Transverse colon (tissue), 4 donors: ENCODE results near the gene MRPL48. TPM values are rescaled to one million over a fixed set of nuclear protein-coding genes. Genes with fewer than 3 reads are reported as not detected.

Experiments
- DNase-seq: peaks from one replicate; pipeline ENCODE4 v3.0.0-alpha.2; 2019
- H3K27ac ChIP-seq, 4 donors: fragments of 200-600 bp; sonication (generic); 2 replicates each; pipeline ENCODE4 v1.5.1; 2016 to 2018; ENCODE audit warnings: inconsistent platforms in 4 of 4
- H3K27me3 ChIP-seq: fragments of 200-600 bp; sonication (generic); 2 replicates; pipeline ENCODE4 v1.5.1; 2017; ENCODE audit warnings: inconsistent platforms
- H3K36me3 ChIP-seq, 4 donors: fragments of 200-600 bp; sonication (generic); 2 replicates each; pipeline ENCODE4 v1.5.1; 2017 to 2019; ENCODE audit warnings: inconsistent platforms in 4 of 4
- H3K4me1 ChIP-seq, 4 donors: fragments of 200-600 bp; sonication (generic); 2 replicates each; pipeline ENCODE4 v1.5.1; 2017 to 2020; ENCODE audit warnings: inconsistent platforms in 4 of 4
- H3K4me3 ChIP-seq, 4 donors: fragments of 200-600 bp; sonication (generic); 1 replicate in 1 of 4; 2 replicates in 3 of 4; pipeline versions ENCODE4 v1.5.1 to v1.6.1; 2017 to 2019; ENCODE audit warnings: inconsistent platforms in 4 of 4
- H3K9me3 ChIP-seq, 2 donors: fragments of 200-600 bp; sonication (generic); 2 replicates each; pipeline ENCODE4 v1.5.1; 2017 to 2019; ENCODE audit warnings: inconsistent platforms in 2 of 2
- CTCF ChIP-seq, 5 experiments: fragments of 200-600 bp in 3 of 5; fragments of 450-650 bp in 2 of 5; sonication (generic) in 3 of 5; IDR thresholded peaks; 1 replicate in 2 of 5; 2 replicates in 3 of 5; pipeline ENCODE4 v1.5.1; 2016 to 2017; ENCODE audit warnings: antibody characterized with exemption in 5 of 5, inconsistent platforms in 3 of 5, mild to moderate bottlenecking in 2 of 5, moderate library complexity in 1 of 5
- EP300 ChIP-seq: sonication (generic); formaldehyde crosslinking; IDR thresholded peaks from one replicate; pipeline ENCODE4 v1.6.1; 2017; ENCODE audit warnings: antibody characterized with exemption, low read depth
- POLR2A ChIP-seq: fragments of 450-650 bp; IDR thresholded peaks from one replicate; pipeline ENCODE4 v1.6.1; 2016; ENCODE audit warnings: antibody characterized with exemption, mild to moderate bottlenecking, moderate library complexity
- POLR2AphosphoS5 ChIP-seq, 3 donors: sonication (generic); formaldehyde crosslinking; IDR thresholded peaks; one replicate each; pipeline ENCODE4 v1.6.1; 2016; ENCODE audit warnings: antibody characterized with exemption in 3 of 3
- WGBS, 2 donors: methylation state at CpG; one replicate each; pipeline ENCODE4 v1.1.5; 2018; ENCODE audit warnings: low coverage in 1 of 2; 5-methylcytosine and 5-hydroxymethylcytosine counted together
- in situ Hi-C, 4 donors: fragments of 200-750 bp; cut with MboI; loops; one replicate each; pipeline versions ENCODE4 v1.15.0 to v1.15.1; 2017; ENCODE audit warnings: low sequenced_read_pairs in 3 of 4, low pct_ligation_motif_present in 1 of 4, low pct_unique_long_range_greater_than_20kb in 1 of 4
- intact Hi-C: fragments of 100-400 bp; cut with DNase I; formaldehyde crosslinking; loops from one replicate; pipeline ENCODE4 v1.15.1; 2023; ENCODE audit warnings: low total_unique reads
- total RNA-seq, 4 donors: library from RNA; depleted of rRNA; stranded (reverse); fragments of >200 nt; gene quantifications; one replicate each; pipeline ENCODE4 v1.1.0, GENCODE V29; 2016

MRPL48 gene
- total RNA-seq, 4 donors from 2014 or later, result 10.5 to 21.1 (median 21.0) TPM; not detected in 1

- H3K27me3 ChIP-seq, result no peaks in the 10 kb centered on the region
- no peaks in the 10 kb centered on the region for H3K9me3 ChIP-seq
- no peak for DNase-seq
- in situ Hi-C loops (no loop called here), intact Hi-C loops (no loop called here)
- no peaks in the 10 kb centered on the region for H3K36me3 ChIP-seq
- peak overlapping the region; percentile 86 to 98 (median 90) for H3K4me3 ChIP-seq
- H3K4me1 ChIP-seq, result peaks cover 6 to 50% (median 20%) of the 10 kb centered on the region in 4 donors
- H3K27ac ChIP-seq, result peak overlapping the region; percentile 94 to 100 (median 98)
- WGBS, 2 donors, result 0 to 2% methylated on average over 4 to 8 of the region's 8 CpGs
- TF ChIP-seq POLR2AphosphoS5 (IDR thresholded peaks at IDR 0.05) (no peak), POLR2A (no peak), CTCF (IDR thresholded peaks at IDR 0.05) (peak in 3 of 5 experiments; percentile 26 to 59 (median 37)), EP300 (no peak)
These were observed 28.0 kb upstream of the MRPL48 start for GRCh38 chr11:73759610-73760134.

- no peaks in the 10 kb centered on the region for H3K27me3 ChIP-seq
- 0 to 4% methylated on average over 15 to 43 of the region's 44 CpGs for WGBS, 2 donors
- peak; percentile 46 for DNase-seq
- no peaks in the 10 kb centered on the region for H3K36me3 ChIP-seq
- peak overlapping the region; percentile 86 to 98 (median 90) for H3K4me3 ChIP-seq
- no peaks in the 10 kb centered on the region for H3K9me3 ChIP-seq
- H3K27ac ChIP-seq, result peak overlapping the region; percentile 94 to 100 (median 98)
- H3K4me1 ChIP-seq, result peaks cover 6 to 45% (median 20%) of the 10 kb centered on the region in 4 donors
- in situ Hi-C loops (no loop called here), intact Hi-C loops (no loop called here)
- TF ChIP-seq CTCF (IDR thresholded peaks at IDR 0.05), result no peak
- no peak for TF ChIP-seq EP300
- TF ChIP-seq POLR2AphosphoS5 (IDR thresholded peaks at IDR 0.05), result no peak
- no peak for TF ChIP-seq POLR2A
These were observed 27.5 kb upstream of the MRPL48 start for GRCh38 chr11:73760135-73760678.

- Histone ChIP-seq H3K27ac (peak within 1 kb of the TSS; percentile 94 to 100 (median 98)), H3K4me1 (peaks cover 3 to 40% (median 20%) of the 10 kb centered on the region in 4 donors), H3K4me3 (peak within 1 kb of the TSS; percentile 86 to 98 (median 90)), H3K9me3 (no peaks in the 10 kb centered on the region), H3K36me3 (no peaks in the 10 kb centered on the region), H3K27me3 (no peaks in the 10 kb centered on the region)
- in situ Hi-C loops, result no loop called here
- TF ChIP-seq POLR2AphosphoS5 (IDR thresholded peaks at IDR 0.05) (peak in 2 of 3 donors; percentile 2 to 65), POLR2A (peak; percentile 90), EP300 (no peak), CTCF (IDR thresholded peaks at IDR 0.05) (peak; percentile 31 to 64 (median 37))
- intact Hi-C loops, result loop anchor here (1.0 kb wide), 1 partner anchor 18 kb away; no protein-coding TSS in a partner anchor
- 1% methylated on average over 73 of the region's 74 CpGs; no CpG with 5 or more reads in 1 of the 2 donors for WGBS, 2 donors
- peak; percentile 100 for DNase-seq
These were observed 26.8 kb upstream of the MRPL48 start, which contains the start of gene RAB6A for GRCh38 chr11:73760679-73761402. TSS of gene RAB6A (minus strand) at chr11:73761074. CDS start at chr11:73760635, 439 bp downstream.

- in situ Hi-C loops, result no loop called here
- H3K27me3 ChIP-seq, result no peaks in the 10 kb centered on the region
- peak overlapping the region; percentile 94 to 100 (median 98) for H3K27ac ChIP-seq
- DNase-seq, result peak; percentile 28
- TF ChIP-seq EP300 (no peak), POLR2AphosphoS5 (IDR thresholded peaks at IDR 0.05) (peak; percentile 73 to 97 (median 97))
- peaks cover 3 to 33% (median 20%) of the 10 kb centered on the region in 4 donors for H3K4me1 ChIP-seq
- WGBS, 2 donors, result 44 to 73% methylated on average over 5 to 16 of the region's 16 CpGs
- H3K36me3 ChIP-seq, result no peaks in the 10 kb centered on the region
- H3K4me3 ChIP-seq, result peak overlapping the region in 3 of 4 donors; percentile 30 to 86 (median 45)
- H3K9me3 ChIP-seq, result no peaks in the 10 kb centered on the region
- intact Hi-C loops, result loop anchor here (1.0 kb wide), 1 partner anchor 18 kb away; no protein-coding TSS in a partner anchor
These were observed 26.2 kb upstream of the MRPL48 start for GRCh38 chr11:73761403-73761945.
